HUES64 (cell line): ENCODE data around the gene HS3ST6.
A peak's percentile ranks its signal among the peaks of the same experiment; 100 is the strongest.

ENCODE experiments used
- H3K27ac ChIP-seq: 2 replicates; pipeline ENCODE4 v1.7.0; 2013; ENCODE audit warnings: low read depth, low read length, inconsistent platforms
- H3K27me3 ChIP-seq: 2 replicates; pipeline ENCODE4 v1.6.1; 2013; ENCODE audit warnings: mild to moderate bottlenecking, low read length; ENCODE audit not compliant: insufficient read depth
- H3K36me3 ChIP-seq: 2 replicates; pipeline ENCODE4 v1.6.1; 2013; ENCODE audit warnings: mild to moderate bottlenecking, low read length; ENCODE audit not compliant: insufficient read depth
- H3K4me1 ChIP-seq: 2 replicates; pipeline ENCODE4 v1.6.1; 2013; ENCODE audit warnings: mild to moderate bottlenecking, low read length, moderate library complexity; ENCODE audit not compliant: insufficient read depth
- H3K4me3 ChIP-seq: 2 replicates; pipeline ENCODE4 v1.5.1; 2013; ENCODE audit warnings: mild to moderate bottlenecking, low read length, moderate library complexity
- H3K9ac ChIP-seq: 2 replicates; pipeline ENCODE4 v1.6.1; 2013; ENCODE audit warnings: mild to moderate bottlenecking, low read depth, low read length
- H3K9me3 ChIP-seq: 2 replicates; pipeline ENCODE4 v1.6.1; 2013; ENCODE audit warnings: low read depth, low read length; ENCODE audit not compliant: insufficient read depth
- WGBS: fragments of 150-250, 120-280 bp; methylation state at CpG from one replicate; pipeline ENCODE4 v1.1.7; 2013; ENCODE audit warnings: missing lambda C conversion rate; 5-methylcytosine and 5-hydroxymethylcytosine counted together

HS3ST6 gene

GRCh38 chr16:1936945-1937479 is 18.8 kb upstream of the HS3ST6 start:
- no peaks in the 10 kb centered on the region for H3K27me3 ChIP-seq
- WGBS = 93% methylated on average over 10 of the region's 11 CpGs
- H3K9ac ChIP-seq = no peak overlapping the region
- H3K9me3 ChIP-seq = no peaks in the 10 kb centered on the region
- no peak overlapping the region for H3K4me3 ChIP-seq
- no peak overlapping the region for H3K27ac ChIP-seq
- peaks cover 21% of the 10 kb centered on the region for H3K36me3 ChIP-seq
- 0 out of 2 replicates have a peak, but pooled peaks cover 2% of the 10 kb centered on the region for H3K4me1 ChIP-seq

- H3K9ac ChIP-seq = no peak overlapping the region
These were observed 15.0 kb upstream of the HS3ST6 start for GRCh38 chr16:1933097-1933661.

DNA sequence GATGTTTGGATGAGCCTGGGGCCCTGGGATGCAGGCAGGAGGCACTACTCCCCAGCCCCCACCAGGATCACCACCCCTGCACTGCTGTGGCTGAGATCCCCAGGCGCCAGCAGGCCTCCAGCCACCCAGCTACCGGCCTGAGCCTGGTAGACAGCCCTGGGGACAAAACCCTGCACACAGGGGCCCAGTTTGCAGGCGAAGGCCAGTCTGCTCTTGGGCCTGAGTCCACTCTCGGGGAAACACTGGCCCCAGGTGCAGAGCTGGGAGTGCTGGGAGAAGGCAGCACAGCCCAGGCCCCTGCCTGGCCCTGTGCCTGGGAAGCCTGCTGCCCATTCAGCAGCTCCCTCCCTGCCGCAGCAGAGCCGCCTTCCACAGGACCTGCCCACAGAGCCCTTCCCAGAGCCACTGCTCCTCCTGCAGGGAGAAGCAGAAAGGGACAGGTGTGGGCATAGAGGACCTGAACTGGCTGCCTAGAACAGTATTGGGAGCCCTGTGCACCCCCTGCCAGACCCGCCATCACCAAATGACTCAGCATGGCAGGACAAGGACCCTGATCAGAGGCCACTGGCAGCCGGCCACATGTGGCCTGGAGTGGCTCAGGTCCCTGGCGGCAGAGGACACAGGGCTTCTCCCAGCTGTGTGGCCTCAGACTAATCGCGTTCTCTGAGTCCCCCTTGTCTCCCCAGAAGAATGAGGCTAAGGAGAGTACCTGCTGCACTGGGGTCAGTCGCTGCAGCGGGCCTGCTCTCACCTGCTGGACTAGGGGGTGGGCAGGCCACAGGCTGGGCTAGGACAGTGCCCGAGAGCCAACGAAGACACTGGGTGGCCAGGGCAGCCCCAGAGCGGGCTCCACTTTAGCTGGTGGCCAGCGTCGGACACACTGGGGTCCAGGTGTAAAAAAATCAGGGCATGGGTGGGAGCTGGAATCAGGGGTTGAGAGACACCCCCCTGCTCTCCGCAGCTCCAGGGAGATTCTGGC is 14.1 kb upstream of the HS3ST6 start:
- Histone ChIP-seq H3K9me3 (no peaks in the 10 kb centered on the region), H3K9ac (no peak overlapping the region; the same call in 1 of the 2 replicates), H3K36me3 (no peaks in the 10 kb centered on the region), H3K4me3 (no peak overlapping the region), H3K27ac (no peak overlapping the region), H3K4me1 (no peaks in the 10 kb centered on the region), H3K27me3 (peaks cover 10% of the 10 kb centered on the region)
- 81% methylated on average over 19 of the region's 19 CpGs for WGBS

More at GRCh38 chr16:1933097-1933661, 15.0 kb upstream of the HS3ST6 start:
- Histone ChIP-seq H3K9me3 (no peaks in the 10 kb centered on the region), H3K4me3 (no peak overlapping the region), H3K36me3 (peaks cover 2% of the 10 kb centered on the region), H3K27me3 (peaks cover 10% of the 10 kb centered on the region), H3K4me1 (no peaks in the 10 kb centered on the region), H3K27ac (no peak overlapping the region)
- WGBS = 80% methylated on average over 23 of the region's 23 CpGs

DNA sequence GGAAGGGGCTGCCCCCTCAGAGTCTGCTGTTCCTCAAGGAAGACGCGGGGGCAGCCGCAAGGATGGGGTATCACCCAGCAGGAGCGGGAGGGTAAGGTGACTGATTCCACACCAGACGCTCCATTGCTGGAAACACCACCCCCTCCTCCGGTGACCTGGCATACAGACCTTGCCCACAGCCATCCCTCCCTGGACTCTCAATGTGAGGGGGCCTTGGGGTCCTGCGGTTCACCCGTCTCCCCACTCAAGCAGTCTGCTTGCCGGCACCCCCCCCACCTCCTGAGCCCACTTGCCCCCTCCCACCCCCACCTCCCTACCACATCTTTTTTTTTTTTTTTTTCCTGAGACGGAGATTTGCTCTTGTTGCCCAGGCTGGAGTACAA is 12.1 kb upstream of the HS3ST6 start:
- H3K4me3 ChIP-seq = no peak overlapping the region
- H3K27ac ChIP-seq = no peak overlapping the region
- 83% methylated on average over 10 of the region's 10 CpGs for WGBS
- no peaks in the 10 kb centered on the region for H3K4me1 ChIP-seq
- H3K9me3 ChIP-seq = no peaks in the 10 kb centered on the region
- H3K27me3 ChIP-seq = peaks cover 10% of the 10 kb centered on the region
- H3K9ac ChIP-seq = no peak overlapping the region
- no peaks in the 10 kb centered on the region for H3K36me3 ChIP-seq

- Histone ChIP-seq H3K27ac (no peak overlapping the region), H3K4me3 (peak overlapping the region; percentile 50), H3K4me1 (no peaks in the 10 kb centered on the region), H3K9ac (no peak overlapping the region; the same call in 1 of the 2 replicates), H3K9me3 (no peaks in the 10 kb centered on the region), H3K36me3 (no peaks in the 10 kb centered on the region), H3K27me3 (peaks cover 11% of the 10 kb centered on the region)
- WGBS = 15% methylated on average over 70 of the region's 70 CpGs
These were observed 11.5 kb upstream of the HS3ST6 start for GRCh38 chr16:1929578-1930337.

- Histone ChIP-seq H3K4me1 (no peaks in the 10 kb centered on the region), H3K27me3 (peaks cover 18% of the 10 kb centered on the region), H3K4me3 (peak overlapping the region; percentile 50), H3K9me3 (no peaks in the 10 kb centered on the region), H3K27ac (no peak overlapping the region), H3K9ac (no peak overlapping the region), H3K36me3 (no peaks in the 10 kb centered on the region)
- WGBS = 21% methylated on average over 8 of the region's 11 CpGs
These were observed 10.9 kb upstream of the HS3ST6 start for GRCh38 chr16:1929105-1929504.

DNA sequence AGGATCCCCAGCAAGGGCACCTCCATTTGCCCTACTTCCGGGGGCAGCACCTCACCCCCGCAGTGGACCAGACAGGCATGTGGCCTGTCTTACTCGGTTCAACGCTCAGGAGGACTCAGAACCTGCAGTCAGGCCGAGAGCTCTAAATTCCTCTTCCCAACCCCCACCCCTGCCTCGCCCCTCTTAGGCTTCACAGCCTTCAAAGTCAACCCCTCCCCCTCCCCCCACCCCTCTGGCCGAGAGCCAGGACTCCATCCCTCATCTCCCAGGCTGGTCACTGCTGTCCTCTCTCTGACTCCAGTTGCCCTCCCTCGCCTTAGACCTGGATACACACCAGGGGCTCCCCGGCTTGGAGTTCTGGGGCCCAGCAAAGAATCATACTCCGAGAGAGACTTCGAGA is 8.1 kb upstream of the HS3ST6 start:
- Histone ChIP-seq H3K9ac (no peak overlapping the region), H3K27ac (no peak overlapping the region), H3K27me3 (peaks cover 43% of the 10 kb centered on the region), H3K4me1 (no peaks in the 10 kb centered on the region), H3K36me3 (no peaks in the 10 kb centered on the region), H3K9me3 (no peaks in the 10 kb centered on the region), H3K4me3 (no peak overlapping the region)
- 52% methylated on average over 11 of the region's 11 CpGs for WGBS

DNA sequence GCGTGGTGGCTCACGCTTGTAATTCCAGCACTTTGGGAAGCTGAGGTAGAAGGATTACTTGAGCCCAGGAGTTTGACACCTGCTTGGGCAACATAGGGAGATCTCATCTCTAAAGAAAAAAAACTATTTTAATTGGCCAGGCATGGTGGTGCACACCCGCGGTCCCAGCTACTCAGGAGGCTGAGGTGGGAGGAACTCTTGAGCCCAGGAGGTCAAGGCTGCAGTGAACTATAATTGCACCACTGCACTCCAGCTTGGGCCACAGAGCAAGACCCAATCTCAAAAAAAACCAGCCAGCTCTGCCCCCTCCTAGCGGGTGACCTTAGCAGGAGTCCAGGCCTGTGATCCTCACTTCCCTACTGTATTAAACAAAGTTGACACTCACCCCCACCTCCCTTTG is 5.9 kb upstream of the HS3ST6 start:
- peak overlapping the region; percentile 29; the same call in 1 of the 2 replicates for H3K4me3 ChIP-seq
- H3K4me1 ChIP-seq = 0 out of 2 replicates have a peak, but pooled peaks cover 5% of the 10 kb centered on the region
- peaks cover 54% of the 10 kb centered on the region for H3K27me3 ChIP-seq
- no peaks in the 10 kb centered on the region for H3K36me3 ChIP-seq
- 69% methylated on average over 5 of the region's 5 CpGs for WGBS
- H3K9ac ChIP-seq = no peak overlapping the region
- no peaks in the 10 kb centered on the region for H3K9me3 ChIP-seq
- H3K27ac ChIP-seq = no peak overlapping the region

DNA sequence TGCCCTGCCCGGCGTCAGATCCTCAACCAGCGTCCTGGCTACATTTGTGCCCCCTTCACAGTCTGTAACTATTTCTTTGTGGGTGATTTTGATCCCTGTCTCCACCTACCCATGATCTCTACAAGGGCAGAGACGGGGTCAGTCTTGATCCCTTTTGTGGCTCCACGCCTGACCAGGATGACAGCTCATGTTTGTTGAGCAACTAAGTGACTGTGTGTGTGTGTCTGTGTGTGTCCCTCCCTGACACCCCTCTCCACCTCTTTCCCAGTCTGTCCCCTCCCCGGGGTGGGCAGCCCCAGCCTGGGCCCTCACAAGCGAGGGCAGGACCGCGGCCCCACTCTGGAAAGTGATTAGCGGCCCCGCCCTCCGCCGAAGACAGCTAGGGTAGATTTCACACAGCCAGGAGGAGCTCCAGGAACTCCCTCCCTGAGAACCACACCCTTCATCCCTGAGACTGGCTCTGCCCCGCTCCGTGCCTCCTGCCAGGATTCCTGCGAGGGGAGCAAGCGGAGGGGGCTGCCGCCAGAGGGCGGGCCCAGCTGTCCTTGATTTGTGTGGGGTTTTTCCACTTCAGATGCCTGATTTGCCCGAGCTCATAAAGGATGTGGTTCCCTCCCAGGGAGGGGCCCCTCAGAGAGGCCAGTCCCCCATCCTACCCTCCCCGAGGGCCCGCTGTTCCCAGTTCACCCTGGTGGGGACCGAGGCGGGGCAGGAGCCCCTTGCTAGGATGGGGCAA is 5.3 kb upstream of the HS3ST6 start:
- Histone ChIP-seq H3K4me1 (0 out of 2 replicates have a peak, but pooled peaks cover 5% of the 10 kb centered on the region), H3K4me3 (peak overlapping the region; percentile 29), H3K9me3 (no peaks in the 10 kb centered on the region), H3K27me3 (peaks cover 61% of the 10 kb centered on the region), H3K9ac (no peak overlapping the region), H3K36me3 (no peaks in the 10 kb centered on the region), H3K27ac (no peak overlapping the region)
- 9% methylated on average over 21 of the region's 24 CpGs for WGBS

GRCh38 chr16:1922357-1922756 is 4.1 kb upstream of the HS3ST6 start:
- H3K9me3 ChIP-seq = no peaks in the 10 kb centered on the region
- no peak overlapping the region for H3K27ac ChIP-seq
- peaks cover 72% of the 10 kb centered on the region for H3K27me3 ChIP-seq
- no peak overlapping the region for H3K4me3 ChIP-seq
- peaks cover 8% of the 10 kb centered on the region for H3K4me1 ChIP-seq
- H3K36me3 ChIP-seq = no peaks in the 10 kb centered on the region
- H3K9ac ChIP-seq = no peak overlapping the region
- 88% methylated on average over 8 of the region's 8 CpGs for WGBS
